GM18519 (cell line): Measurements from ENCODE around the gene P3R3URF.

Experiments used
- ATAC-seq: cut with Tn5 transposase; IDR thresholded peaks from one replicate; pipeline ENCODE4 v1.9.1; 2021; ENCODE audit warnings: mild to moderate bottlenecking, moderate library complexity; ENCODE audit not compliant: unreplicated experiment, low FRiP score

The P3R3URF gene

GRCh38 chr1:46174448-46175231, 1.6 kb downstream of the P3R3URF start, which contains the start of gene TSPAN1:
TSS of gene TSPAN1 (plus strand) at chr1:46175087. CDS start at chr1:46181108, 6,021 bp downstream.
- no peak for ATAC-seq

GRCh38 chr1:46173361-46173856, 2.9 kb downstream of the P3R3URF start:
- no peak for ATAC-seq

GRCh38 chr1:46172321-46172720, 4.0 kb downstream of the P3R3URF start:
- ATAC-seq = no peak

- no peak for ATAC-seq
Observed at GRCh38 chr1:46171871-46172270, 4.4 kb downstream of the P3R3URF start.

GRCh38 chr1:46171351-46171750, 4.9 kb downstream of the P3R3URF start:
- no peak for ATAC-seq

- ATAC-seq = no peak
Observed at GRCh38 chr1:46169811-46170454, 6.4 kb downstream of the P3R3URF start.

- no peak for ATAC-seq
Observed at GRCh38 chr1:46168477-46168876, 7.8 kb downstream of the P3R3URF start.

GRCh38 chr1:46166521-46167462, 9.5 kb downstream of the P3R3URF start:
- ATAC-seq = no peak

GRCh38 chr1:46160212-46160611, 16.1 kb downstream of the P3R3URF start:
- no peak for ATAC-seq

- no peak for ATAC-seq
Observed at GRCh38 chr1:46159516-46159915, 16.8 kb downstream of the P3R3URF start.

- ATAC-seq = no peak
Observed at GRCh38 chr1:46158312-46159281, 17.7 kb downstream of the P3R3URF start.

- ATAC-seq = no peak
Observed at GRCh38 chr1:46157916-46158311, 18.4 kb downstream of the P3R3URF start.

- no peak for ATAC-seq
Observed at GRCh38 chr1:46153732-46154131, 22.6 kb downstream of the P3R3URF start.

- no peak for ATAC-seq
Observed at GRCh38 chr1:46153228-46153627, 23.1 kb downstream of the P3R3URF start.

GRCh38 chr1:46152016-46152415, 24.3 kb downstream of the P3R3URF start:
- ATAC-seq = no peak

GRCh38 chr1:46150085-46150484, 26.2 kb downstream of the P3R3URF start:
- ATAC-seq = no peak

- no peak for ATAC-seq
Observed at GRCh38 chr1:46148318-46148717, 28.0 kb downstream of the P3R3URF start.

- ATAC-seq = no peak
Observed at GRCh38 chr1:46137916-46138315, 38.4 kb downstream of the P3R3URF start.

- no peak for ATAC-seq
Observed at GRCh38 chr1:46136711-46137110, 39.6 kb downstream of the P3R3URF start.
